ENCODE results near the gene CYP21A2.
"Not testable (repeated sequence)": the region's sequence is repeated elsewhere in the genome, so short reads cannot be mapped to it uniquely, and the experiment has no call there.

The CYP21A2 gene

GRCh38 chr6:32055756-32056155, 17.5 kb downstream of the CYP21A2 start:
- DNase-seq (ENCODE audit: low read depth) = not testable (repeated sequence)

DNA sequence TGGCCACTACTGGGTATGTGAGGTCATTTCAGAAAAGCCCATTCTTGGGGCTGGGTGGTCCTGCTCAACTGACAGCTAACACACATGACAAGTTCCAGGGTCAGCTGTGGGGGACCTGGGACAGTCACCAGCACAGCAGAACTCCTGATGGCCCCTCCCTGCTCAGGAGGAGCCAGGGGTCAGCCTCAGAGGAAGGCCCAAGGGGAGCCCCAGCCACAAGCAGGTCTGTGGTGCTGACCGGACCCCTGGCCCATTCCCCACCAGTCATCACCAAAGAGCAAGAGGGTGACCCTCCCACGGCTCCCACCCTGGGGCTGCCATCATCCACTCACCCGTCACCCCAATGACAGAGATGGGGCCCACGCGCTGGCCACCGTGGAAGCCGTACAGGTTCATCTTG, 18.0 kb downstream of the CYP21A2 start:
- no peak for DNase-seq (ENCODE audit: low read depth)

DNA sequence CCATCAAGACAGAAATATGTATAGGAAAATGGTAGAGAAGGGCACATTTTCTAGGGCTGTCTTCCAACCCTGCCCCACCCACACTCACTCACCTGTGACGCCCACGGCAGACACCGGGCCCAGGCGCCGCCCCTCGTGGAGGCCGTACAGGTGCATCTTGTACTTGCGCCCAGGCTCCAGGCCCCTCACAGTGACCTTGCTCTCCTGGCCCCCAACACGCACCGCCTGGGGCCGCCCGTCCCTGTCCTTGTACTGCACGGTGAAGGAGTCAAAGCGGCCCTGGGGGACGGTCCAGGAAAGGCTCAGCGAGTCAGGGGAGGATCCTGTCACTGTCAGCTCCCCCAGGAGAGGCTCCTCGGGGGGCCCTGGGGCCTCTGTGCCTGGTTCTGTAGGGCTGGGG, 19.8 kb downstream of the CYP21A2 start:
- no peak for DNase-seq (ENCODE audit: low read depth)

DNA sequence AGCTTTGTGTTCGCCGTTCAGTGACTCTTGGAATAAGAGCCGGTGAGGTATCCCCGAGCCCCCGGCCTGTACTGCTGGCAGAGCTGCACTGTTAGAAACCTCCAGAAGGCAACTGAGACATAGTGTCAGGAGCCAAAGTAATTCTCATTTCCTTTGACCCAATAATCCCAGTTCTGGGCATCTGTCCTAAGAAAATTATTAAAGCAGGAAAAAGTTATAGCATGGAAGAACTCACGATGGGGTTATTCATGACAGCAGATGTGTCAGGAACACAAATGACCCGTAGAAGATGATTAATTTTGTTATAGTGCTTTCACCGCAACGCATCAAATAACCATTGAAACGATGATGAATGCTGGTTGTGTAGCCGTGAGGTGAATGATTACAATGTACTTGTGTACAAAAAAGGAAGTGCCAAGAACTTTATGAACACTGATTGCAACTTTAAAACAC, 20.3 kb downstream of the CYP21A2 start:
- no peak for DNase-seq (ENCODE audit: low read depth)

GRCh38 chr6:32060966-32061655, 22.9 kb downstream of the CYP21A2 start:
- no peak for DNase-seq (ENCODE audit: low read depth)

DNA sequence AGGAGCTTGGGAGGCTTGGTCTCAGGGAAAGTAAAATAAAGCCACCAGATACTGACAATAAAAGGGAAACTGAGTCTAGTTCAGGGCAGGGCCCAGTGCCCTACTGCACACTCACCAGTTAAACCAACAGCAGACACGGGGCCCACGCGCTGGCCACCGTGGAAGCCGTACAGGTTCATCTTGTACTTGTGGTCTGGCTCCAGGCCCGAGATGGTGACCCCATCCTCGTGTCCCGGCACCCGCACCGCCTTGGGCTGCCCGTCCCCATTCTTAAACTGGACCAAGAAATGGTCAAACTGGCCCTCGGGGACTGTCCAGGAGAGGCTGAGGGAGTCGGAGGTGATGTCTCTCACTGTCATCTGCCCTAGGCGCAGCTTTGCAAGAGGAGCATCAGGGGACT, 26.5 kb downstream of the CYP21A2 start:
- no peak for DNase-seq (ENCODE audit: low read depth)

GRCh38 chr6:32067521-32067920, 29.3 kb downstream of the CYP21A2 start:
- not testable (repeated sequence) for DNase-seq (ENCODE audit: low read depth)

DNA sequence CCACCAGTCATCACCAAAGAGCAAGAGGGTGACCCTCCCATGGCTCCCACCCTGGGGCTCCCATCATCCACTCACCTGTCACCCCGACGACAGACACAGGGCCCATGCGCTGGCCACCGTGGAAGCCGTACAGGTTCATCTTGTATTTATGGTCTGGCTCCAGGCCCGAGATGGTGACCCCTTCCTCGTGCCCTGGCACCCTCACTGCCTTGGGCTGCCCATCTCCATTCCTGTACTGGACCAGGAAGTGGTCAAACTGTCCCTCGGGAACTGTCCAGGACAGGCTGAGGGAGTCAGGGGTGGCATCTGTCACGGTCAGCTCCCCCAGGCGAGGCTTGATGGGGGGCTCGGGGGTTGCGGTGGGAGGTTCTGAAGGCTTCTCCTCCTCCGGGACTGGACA, 30.1 kb downstream of the CYP21A2 start:
- not testable (repeated sequence) for DNase-seq (ENCODE audit: low read depth)

DNA sequence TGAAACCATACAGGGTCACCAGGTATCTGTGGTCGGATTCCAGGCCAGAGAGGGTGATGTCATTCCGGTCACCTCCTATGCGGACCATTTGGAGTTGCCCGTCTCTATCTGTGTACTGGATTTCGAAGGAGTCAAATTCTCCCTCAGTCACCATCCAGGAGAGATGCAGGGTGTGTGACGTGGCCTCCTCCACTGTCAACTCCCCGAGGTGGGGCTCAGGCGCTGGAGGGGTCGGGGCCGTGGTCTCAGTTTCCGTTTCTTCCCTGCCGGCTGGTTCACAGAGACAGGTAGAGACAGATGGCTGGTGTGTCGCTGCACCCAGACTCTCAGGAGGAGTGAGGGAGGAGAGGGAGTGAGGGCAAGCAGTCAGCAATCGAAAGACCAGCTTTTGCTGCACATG, 30.7 kb downstream of the CYP21A2 start:
- DNase-seq (ENCODE audit: low read depth) = no peak

GRCh38 chr6:32069460-32069859, 31.2 kb downstream of the CYP21A2 start:
- no peak for DNase-seq (ENCODE audit: low read depth)

GRCh38 chr6:32069878-32070515, 31.8 kb downstream of the CYP21A2 start:
- no peak for DNase-seq (ENCODE audit: low read depth)

DNA sequence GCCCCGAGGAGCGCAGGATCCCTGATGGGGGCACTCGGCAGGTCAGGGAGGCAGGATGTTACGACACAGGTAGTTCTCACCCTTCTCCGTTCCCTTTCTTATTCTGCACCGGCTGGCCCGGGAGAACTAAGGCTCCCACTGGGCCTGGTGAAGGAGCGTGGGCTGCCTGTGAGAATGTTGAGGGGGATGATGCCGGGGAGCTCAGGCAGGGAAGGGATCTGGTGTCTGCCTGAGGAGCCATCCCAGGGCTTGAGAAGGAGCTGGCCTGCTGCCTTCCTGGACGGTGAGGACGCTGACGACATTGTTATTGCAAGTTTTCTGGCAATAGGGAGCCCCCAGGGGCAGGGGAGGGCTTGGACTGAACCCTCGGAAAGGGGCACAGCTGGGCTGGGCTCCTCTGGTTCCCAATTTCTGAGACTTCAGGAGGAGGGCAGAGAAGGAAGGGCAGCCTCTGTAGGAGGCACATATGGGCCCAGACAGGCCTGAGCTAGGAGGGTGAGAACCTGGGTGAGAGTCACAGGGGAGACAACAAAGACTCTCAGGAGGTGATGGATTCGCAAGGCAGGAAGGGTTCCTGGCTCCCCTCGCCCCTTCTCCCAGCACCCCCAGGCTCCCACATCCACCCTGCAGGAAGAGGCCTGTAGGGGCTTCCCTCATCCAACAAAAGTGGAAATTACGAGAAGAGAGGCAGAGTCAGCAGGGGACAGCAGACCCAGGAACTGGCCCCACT, 32.8 kb downstream of the CYP21A2 start:
- no peak for DNase-seq (ENCODE audit: low read depth)

DNA sequence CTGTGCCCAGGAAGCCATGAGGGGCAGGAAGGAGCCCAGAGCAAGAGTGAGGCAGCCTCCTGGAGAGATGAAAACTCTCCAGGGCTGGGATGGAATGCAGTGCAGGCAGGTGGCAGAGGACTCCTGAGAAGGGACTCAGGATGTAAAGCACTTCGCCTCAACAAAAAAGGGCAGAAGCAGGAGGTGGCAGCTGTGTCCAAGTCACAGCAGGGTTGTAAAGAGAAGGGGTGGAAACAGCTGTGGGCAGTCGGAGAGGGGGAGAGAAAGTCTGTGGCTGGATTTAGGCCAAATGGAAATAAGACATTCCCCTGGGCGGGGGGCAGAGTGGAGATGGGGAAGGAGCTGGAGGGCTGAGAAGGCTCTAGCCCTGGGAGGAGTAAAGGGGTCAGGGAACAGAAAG, 34.9 kb downstream of the CYP21A2 start:
- DNase-seq (ENCODE audit: low read depth) = no peak

- no peak for DNase-seq (ENCODE audit: low read depth)
These were observed 35.4 kb downstream of the CYP21A2 start for GRCh38 chr6:32073613-32074012.

DNA sequence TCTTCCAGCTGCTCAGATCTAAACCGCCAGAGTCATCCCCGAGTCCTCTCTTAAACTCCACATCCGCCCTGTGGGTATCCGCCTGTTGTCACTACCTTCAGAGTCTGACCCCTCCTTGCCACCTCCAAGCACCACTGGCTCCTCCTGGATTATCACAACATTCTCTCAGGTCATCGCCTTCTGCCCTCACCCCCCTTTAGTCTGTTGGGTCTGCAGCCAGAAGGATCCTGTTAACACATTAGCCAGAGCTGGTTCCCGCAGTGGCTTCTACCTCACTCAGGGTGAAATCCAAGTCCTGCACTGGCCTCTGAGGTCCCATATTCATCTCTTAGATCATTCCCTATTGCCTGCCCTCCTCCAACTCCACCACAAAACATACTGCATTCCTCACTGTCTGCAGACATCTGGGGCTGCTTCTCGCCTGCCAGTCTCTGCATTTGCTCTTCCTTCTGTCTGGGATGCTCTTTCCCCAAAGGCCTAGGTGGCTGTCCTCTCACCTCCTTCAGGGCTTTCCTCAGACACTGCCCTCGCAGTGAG, 36.8 kb downstream of the CYP21A2 start:
- no peak for DNase-seq (ENCODE audit: low read depth)

- no peak for DNase-seq (ENCODE audit: low read depth)
These were observed 37.6 kb downstream of the CYP21A2 start for GRCh38 chr6:32075781-32076180.

DNA sequence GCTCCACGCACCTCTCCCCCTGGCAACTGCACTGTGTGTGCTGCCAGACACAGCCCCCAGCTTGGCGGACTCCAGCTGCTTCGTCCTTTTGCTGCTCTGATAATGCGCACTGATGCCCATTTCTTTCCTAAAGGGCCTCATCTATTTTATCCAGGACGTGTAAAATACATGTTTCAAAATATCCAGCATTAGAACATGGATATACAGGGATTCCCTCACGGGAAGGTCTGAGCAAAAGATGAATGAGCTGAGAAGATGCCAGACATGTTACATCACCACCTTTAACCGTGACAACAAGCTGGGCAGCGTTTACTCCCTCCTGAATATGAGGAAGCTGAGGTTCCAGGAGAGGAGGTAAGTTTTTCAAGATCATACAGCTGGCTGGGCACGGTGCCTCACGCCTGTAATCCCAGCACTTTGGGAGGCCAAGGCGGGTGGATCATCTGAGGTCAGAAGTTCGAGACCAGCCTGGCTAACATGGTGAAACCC, 38.1 kb downstream of the CYP21A2 start:
- peak; percentile 44 for DNase-seq (ENCODE audit: low read depth)

DNA sequence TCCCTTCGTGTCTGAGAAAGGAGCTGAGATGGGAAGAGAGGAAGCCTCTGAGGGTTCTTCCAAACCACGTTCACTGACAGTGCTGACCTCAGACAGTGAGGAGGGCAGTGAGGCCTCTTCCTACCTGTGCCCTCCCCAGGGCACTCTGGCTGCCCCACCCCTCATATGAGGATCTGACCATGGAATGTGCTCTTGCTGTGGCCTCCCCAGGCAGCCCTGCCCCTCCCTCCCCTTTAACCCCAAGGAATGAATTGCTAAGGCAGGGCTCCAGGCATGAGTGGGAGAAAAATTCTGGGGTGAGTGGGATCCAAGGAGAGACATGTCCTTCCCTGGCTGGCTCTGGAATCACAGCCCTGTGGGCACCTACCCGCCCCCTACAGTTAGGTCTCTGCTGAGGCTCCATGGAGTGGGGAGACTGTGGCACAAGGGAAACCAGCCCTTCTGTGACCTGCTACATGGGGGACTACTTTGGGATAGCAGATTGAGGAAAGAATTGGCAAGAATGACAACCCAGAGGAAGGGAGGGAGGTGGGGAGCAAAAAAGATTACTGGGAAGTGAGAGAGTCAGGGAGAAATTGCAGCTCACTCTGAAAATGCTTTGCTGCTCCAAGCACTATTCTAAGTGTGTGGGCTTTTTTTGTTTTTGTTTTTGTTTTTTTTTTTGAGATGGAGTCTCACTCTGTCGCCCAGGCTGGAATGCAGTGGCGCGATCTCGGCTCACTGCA, 41.5 kb downstream of the CYP21A2 start:
- DNase-seq (ENCODE audit: low read depth) = no peak

GRCh38 chr6:32081168-32081990, 43.2 kb downstream of the CYP21A2 start:
- peak; percentile 18 for DNase-seq (ENCODE audit: low read depth)

DNA sequence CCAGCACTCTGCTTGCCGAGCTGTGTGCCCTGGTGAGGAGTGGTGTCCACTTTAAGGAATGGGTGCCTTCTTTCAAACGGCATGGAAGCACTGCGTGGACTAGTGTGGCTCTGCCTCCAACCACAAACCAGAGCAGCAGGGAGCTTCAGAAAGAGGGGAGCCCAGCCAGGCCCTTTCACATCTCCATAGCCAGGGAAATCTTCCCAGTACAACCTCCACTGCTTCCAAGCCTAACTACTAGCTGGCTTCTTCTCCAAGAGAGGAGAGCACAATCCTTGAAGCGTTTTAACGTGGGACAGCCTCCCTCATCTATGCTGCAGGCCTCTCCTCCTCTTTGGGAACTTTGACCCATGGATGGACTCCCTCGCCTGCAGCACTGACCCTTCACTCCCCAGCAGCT, 44.3 kb downstream of the CYP21A2 start:
- DNase-seq (ENCODE audit: low read depth) = no peak

DNA sequence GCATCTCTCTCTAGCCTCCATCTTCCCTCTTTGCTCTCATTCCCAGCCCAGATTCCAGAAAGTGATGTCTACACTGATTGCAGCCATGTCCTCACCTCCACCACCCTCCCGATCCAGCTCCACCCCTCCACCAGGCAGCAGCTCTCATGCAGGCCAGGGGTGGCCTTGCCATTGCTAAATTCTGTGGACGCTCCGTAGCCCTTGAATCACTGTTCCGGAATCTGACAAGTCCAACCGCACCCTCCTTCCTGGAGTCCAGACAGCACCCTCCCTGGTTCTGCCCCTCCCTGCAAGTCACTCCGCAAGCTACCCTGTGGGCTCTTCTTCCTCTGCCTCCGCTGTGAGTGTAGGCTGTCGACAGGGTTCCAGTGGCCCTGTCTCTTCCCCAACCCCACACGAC, 44.7 kb downstream of the CYP21A2 start:
- no peak for DNase-seq (ENCODE audit: low read depth)

Measured in non-pigmented ciliary epithelial cell (primary cell).